ENCODE results near the gene CHMP3.

CHMP3 gene

DNA sequence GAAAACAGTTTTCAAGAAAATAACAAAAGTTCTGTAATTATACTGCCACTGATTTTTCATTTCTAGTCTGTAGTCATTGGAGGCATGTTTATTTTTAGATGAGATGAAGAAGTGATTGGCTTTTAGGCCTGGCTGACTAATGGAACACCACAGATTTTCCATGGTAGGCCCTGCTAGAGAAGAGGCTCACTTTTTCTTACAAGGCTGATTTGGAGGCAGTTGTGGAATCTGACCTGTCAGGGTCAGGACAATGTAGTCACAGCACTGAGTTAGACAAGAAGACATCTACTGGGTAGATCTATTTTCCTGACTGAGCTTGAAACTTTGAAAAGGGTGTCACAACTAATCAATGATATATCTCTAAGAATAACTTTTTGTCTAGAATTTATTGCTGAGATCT, 78.1 kb downstream of the CHMP3 start:
- TF ChIP-seq, protein P1, sequence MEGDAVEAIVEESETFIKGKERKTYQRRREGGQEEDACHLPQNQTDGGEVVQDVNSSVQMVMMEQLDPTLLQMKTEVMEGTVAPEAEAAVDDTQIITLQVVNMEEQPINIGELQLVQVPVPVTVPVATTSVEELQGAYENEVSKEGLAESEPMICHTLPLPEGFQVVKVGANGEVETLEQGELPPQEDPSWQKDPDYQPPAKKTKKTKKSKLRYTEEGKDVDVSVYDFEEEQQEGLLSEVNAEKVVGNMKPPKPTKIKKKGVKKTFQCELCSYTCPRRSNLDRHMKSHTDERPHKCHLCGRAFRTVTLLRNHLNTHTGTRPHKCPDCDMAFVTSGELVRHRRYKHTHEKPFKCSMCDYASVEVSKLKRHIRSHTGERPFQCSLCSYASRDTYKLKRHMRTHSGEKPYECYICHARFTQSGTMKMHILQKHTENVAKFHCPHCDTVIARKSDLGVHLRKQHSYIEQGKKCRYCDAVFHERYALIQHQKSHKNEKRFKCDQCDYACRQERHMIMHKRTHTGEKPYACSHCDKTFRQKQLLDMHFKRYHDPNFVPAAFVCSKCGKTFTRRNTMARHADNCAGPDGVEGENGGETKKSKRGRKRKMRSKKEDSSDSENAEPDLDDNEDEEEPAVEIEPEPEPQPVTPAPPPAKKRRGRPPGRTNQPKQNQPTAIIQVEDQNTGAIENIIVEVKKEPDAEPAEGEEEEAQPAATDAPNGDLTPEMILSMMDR (conservative IDR thresholded peaks at IDR 0.05): no peak
- TF ChIP-seq ZFX (IDR thresholded peaks at IDR 0.05): no peak
- no peak overlapping the region for H3K27ac ChIP-seq

DNA sequence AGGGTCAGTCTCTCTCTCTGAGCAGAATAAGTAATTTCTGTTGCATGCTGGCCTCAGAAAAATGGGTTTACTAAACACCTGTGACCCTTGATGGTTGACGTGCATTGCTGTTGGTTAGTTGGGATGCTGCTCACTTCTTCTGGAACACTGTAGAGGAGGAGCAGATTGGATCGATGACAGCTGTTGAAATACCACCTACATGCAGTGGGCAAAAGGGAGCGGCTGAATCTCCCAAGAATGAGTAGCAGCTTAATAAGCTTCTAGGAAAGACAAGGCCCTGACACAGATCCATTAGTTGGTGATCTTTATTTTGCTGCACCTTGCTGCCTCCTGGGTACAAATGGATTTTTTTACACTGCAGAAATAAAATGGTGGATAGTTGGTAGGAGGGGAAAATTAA, 78.9 kb downstream of the CHMP3 start:
- no peak for TF ChIP-seq ZFX (IDR thresholded peaks at IDR 0.05)
- H3K27ac ChIP-seq: no peak overlapping the region

DNA sequence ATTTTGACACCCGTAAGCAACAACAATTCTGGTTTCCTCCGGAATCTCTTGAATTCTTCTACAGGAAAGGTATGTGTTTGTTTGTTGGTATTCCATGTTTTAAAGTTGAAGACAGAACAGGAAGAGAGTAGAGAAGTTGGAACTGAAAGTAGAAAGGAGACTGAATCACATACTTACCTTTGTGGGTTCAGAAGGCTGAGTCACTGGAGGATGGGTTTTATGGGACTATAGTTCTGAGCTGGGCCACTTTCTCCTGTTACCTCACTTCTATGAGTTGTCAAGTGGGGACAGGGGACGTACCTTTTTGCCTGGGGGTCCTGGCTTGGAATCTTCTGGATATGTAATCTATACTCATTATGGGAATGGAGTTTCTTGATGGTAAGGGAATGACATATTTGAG, 81.2 kb downstream of the CHMP3 start:
- H3K27ac ChIP-seq: no peak overlapping the region
- TF ChIP-seq, protein P1 (conservative IDR thresholded peaks at IDR 0.05): no peak
- no peak for TF ChIP-seq ZFX (IDR thresholded peaks at IDR 0.05)

DNA sequence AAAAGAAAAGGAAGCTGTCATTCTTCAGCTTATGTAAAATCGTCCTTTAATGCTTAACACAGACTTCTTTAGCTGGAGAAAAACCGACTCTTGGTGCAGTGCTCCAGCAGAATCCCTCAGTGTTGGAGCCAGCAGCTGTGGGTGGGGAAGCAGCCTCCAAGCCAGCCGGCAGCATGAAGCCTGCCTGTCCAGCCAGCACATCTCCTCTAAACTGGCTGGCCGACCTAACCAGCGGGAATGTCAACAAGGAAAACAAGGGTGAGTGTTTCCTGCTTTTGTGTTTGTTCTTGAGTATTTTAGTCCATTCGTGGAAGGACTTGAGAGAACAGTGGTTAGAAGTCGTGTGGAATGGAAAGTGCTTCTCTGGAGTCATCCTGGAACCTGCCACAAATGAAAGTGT, 83.1 kb downstream of the CHMP3 start:
- no peak for TF ChIP-seq ZFX (IDR thresholded peaks at IDR 0.05)
- TF ChIP-seq, protein P1 (conservative IDR thresholded peaks at IDR 0.05): no peak
- peak overlapping the region; percentile 13; the same call in 1 of the 2 replicates for H3K27ac ChIP-seq

DNA sequence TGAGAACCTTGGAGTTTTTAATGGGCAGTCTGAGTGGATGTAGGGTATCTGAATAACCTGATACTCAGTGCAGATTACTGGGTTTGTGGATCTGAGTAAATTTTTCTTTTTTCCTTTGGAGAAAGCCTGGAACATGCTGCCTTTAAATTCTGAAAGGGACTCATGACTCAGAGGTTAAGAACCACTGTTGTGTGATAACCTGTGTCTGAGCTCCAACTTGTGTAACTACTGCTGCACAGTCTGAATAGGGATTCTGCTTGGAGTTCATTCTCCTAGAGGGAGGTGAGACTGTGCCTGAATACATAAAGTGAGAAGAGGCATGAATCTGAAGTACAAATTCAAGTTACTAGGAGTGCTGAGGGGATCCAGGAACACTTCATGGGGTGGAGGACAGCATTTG, 85.9 kb downstream of the CHMP3 start:
- TF ChIP-seq ZFX (IDR thresholded peaks at IDR 0.05): no peak
- TF ChIP-seq, protein P1 (conservative IDR thresholded peaks at IDR 0.05): no peak
- H3K27ac ChIP-seq: no peak overlapping the region

DNA sequence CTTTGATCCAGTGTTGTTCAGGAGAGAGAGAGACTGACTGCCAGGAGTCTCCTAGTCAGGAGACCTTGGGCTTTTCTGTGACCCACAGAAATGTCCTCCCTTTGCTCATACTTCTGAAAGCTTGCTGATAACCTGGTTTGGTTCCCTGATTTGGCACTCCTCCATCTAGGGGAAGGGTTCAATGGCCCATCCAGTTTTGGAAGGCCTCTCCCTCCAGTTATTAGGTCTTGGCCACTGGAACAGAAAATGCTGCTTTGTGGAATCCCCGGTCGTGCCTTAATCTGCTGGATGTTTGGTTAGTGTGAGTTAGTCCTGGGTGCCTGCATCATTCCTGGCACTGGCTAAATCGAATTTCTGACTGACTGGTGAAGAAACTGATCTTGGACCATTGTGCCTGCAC, 86.3 kb downstream of the CHMP3 start:
- TF ChIP-seq ZFX (IDR thresholded peaks at IDR 0.05): no peak
- TF ChIP-seq, protein P1 (conservative IDR thresholded peaks at IDR 0.05): no peak
- no peak overlapping the region for H3K27ac ChIP-seq

DNA sequence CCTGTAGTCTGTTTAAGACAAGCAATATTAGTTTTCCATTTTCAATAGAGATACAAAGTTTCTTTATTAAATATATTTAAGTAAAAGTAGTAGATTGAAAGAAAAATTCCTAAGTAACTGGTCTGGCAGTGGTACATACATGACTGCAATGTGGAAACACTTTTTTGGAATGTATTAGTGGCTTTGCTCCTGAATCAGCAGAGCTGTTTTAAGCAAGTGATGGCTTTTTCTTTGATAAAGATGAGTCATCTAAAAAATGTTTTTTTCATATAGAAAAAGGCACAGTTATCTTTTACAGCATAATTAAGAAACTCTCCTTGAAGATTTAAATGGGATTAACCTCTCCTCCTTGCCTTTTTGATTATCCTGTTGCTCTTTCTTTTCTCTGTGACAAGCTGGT, 87.2 kb downstream of the CHMP3 start:
- no peak for TF ChIP-seq ZFX (IDR thresholded peaks at IDR 0.05)
- TF ChIP-seq, protein P1 (conservative IDR thresholded peaks at IDR 0.05): no peak
- H3K27ac ChIP-seq: no peak overlapping the region

DNA sequence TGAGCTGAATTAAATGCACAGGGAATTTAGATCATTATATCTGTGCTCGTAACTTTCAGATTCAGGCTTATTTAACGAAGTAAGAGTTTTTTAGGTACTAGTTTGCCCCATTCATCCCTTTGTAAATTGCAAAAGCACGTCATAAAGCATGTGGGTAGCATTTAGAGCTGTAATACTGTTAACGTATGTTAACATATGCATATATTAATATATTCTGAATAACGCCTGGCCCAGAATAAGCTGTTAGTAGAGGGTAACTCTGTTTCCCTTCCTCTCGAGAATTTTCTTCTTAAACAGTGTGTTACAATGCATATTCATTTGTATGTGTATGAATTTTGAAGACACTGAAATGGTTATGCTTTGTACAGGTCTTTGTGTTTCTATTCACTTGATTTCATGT, 91.6 kb downstream of the CHMP3 start:
- no peak for TF ChIP-seq ZFX (IDR thresholded peaks at IDR 0.05)
- TF ChIP-seq, protein P1 (conservative IDR thresholded peaks at IDR 0.05): no peak
- H3K27ac ChIP-seq: no peak overlapping the region
